Neural cell (in vitro differentiated cells): ENCODE data around the gene SNRPD3.
"Not testable (repeated sequence)": the region's sequence is repeated elsewhere in the genome, so short reads cannot be mapped to it uniquely, and the experiment has no call there.

ENCODE experiments used
- EP300 ChIP-seq: fragments of 450-650 bp; conservative IDR thresholded peaks from 2 replicates; pipeline ENCODE4 v1.6.1; 2014; ENCODE audit warnings: antibody characterized with exemption, mild to moderate bottlenecking, moderate library complexity; ENCODE audit not compliant: poor library complexity, severe bottlenecking
- EZH2 ChIP-seq: fragments of 200-600, 300-800 bp; shearing (Covaris generic), sonication (generic); IDR thresholded peaks from 2 replicates; pipeline ENCODE4 v1.6.1; 2014; ENCODE audit warnings: antibody characterized with exemption, low read length, borderline replicate concordance, mild to moderate bottlenecking; ENCODE audit not compliant: insufficient read depth, poor library complexity, severe bottlenecking
- POLR2AphosphoS5 ChIP-seq: IDR thresholded peaks from 2 replicates; pipeline ENCODE4 v1.6.1; 2012
- RAD21 ChIP-seq: fragments of 450-650 bp; conservative IDR thresholded peaks from 2 replicates; pipeline ENCODE4 v1.6.1; 2014; ENCODE audit warnings: antibody characterized with exemption, mild to moderate bottlenecking, moderate library complexity
- SMC3 ChIP-seq: fragments of 450-650 bp; conservative IDR thresholded peaks from 2 replicates; pipeline ENCODE4 v1.6.1; 2014; ENCODE audit warnings: antibody characterized with exemption, mild to moderate bottlenecking, moderate library complexity; ENCODE audit not compliant: poor library complexity
- TAF1 ChIP-seq: IDR thresholded peaks from 2 replicates; pipeline ENCODE4 v1.6.1; 2012; ENCODE audit warnings: low read depth
- TF ChIP-seq, protein P1 (sequence below): fragments of 450-650 bp; IDR thresholded peaks from 2 replicates; pipeline ENCODE4 v1.5.1; 2014; ENCODE audit warnings: antibody characterized with exemption, mild to moderate bottlenecking, moderate library complexity; ENCODE audit not compliant: poor library complexity, severe bottlenecking
- TF ChIP-seq, protein P2 (sequence below): IDR thresholded peaks from 2 replicates; pipeline ENCODE4 v1.6.1; 2012; ENCODE audit warnings: borderline replicate concordance

DNA sequence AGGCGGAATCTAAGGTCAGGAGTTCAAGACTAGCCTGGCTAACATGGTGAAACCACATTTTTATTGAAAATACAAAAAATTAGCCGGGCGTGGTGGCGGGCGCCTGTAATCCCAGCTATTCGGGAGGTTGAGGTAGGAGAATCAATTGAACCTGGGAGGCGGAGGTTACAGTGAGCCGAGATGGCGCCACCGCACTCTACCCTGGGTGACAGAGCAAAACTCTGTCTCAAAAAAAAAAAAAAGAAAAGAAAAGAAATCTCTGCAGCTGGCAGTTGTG, 37.7 kb downstream of the SNRPD3 start:
- TF ChIP-seq, protein P1, sequence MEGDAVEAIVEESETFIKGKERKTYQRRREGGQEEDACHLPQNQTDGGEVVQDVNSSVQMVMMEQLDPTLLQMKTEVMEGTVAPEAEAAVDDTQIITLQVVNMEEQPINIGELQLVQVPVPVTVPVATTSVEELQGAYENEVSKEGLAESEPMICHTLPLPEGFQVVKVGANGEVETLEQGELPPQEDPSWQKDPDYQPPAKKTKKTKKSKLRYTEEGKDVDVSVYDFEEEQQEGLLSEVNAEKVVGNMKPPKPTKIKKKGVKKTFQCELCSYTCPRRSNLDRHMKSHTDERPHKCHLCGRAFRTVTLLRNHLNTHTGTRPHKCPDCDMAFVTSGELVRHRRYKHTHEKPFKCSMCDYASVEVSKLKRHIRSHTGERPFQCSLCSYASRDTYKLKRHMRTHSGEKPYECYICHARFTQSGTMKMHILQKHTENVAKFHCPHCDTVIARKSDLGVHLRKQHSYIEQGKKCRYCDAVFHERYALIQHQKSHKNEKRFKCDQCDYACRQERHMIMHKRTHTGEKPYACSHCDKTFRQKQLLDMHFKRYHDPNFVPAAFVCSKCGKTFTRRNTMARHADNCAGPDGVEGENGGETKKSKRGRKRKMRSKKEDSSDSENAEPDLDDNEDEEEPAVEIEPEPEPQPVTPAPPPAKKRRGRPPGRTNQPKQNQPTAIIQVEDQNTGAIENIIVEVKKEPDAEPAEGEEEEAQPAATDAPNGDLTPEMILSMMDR, result not testable (repeated sequence)
- TF ChIP-seq TAF1, EP300, RAD21, EZH2, POLR2AphosphoS5, SMC3: not testable (repeated sequence)
- TF ChIP-seq, protein P2, sequence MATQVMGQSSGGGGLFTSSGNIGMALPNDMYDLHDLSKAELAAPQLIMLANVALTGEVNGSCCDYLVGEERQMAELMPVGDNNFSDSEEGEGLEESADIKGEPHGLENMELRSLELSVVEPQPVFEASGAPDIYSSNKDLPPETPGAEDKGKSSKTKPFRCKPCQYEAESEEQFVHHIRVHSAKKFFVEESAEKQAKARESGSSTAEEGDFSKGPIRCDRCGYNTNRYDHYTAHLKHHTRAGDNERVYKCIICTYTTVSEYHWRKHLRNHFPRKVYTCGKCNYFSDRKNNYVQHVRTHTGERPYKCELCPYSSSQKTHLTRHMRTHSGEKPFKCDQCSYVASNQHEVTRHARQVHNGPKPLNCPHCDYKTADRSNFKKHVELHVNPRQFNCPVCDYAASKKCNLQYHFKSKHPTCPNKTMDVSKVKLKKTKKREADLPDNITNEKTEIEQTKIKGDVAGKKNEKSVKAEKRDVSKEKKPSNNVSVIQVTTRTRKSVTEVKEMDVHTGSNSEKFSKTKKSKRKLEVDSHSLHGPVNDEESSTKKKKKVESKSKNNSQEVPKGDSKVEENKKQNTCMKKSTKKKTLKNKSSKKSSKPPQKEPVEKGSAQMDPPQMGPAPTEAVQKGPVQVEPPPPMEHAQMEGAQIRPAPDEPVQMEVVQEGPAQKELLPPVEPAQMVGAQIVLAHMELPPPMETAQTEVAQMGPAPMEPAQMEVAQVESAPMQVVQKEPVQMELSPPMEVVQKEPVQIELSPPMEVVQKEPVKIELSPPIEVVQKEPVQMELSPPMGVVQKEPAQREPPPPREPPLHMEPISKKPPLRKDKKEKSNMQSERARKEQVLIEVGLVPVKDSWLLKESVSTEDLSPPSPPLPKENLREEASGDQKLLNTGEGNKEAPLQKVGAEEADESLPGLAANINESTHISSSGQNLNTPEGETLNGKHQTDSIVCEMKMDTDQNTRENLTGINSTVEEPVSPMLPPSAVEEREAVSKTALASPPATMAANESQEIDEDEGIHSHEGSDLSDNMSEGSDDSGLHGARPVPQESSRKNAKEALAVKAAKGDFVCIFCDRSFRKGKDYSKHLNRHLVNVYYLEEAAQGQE, result not testable (repeated sequence)
